IMR-90 (cell line): Measurements from ENCODE around the gene COX10. TPM values are rescaled to one million over a fixed set of nuclear protein-coding genes. Genes with fewer than 3 reads are reported as not detected.

Experiments used
- ATAC-seq: fragments of 200-7000 bp; cut with Tn5 transposase; 2 replicates; pipeline ENCODE4 v1.9.1; 2020; ENCODE audit warnings: low read depth, mild to moderate bottlenecking, moderate library complexity
- BruUV-seq: library from RNA; stranded (reverse); fragments of 400-500 nt; replicated peaks from 2 replicates; lab custom pipeline; 2021; lab: Mats Ljungman, UMichigan
- CTCF ChIA-PET: fragments of 300-600 bp; formaldehyde crosslinking; extraction: SDS; loops from one replicate; lab custom pipeline; 2021; ENCODE audit warnings: antibody characterized with exemption; lab: Yijun Ruan, JAX
- POLR2A ChIA-PET: fragments of 300-600 bp; sonication (Branson Sonifier 250); formaldehyde crosslinking; loops from one replicate; lab custom pipeline; 2022; ENCODE audit warnings: antibody characterized with exemption; ENCODE audit not compliant: unreplicated experiment; lab: Charles Lee
- DNase-seq: peaks from one replicate; pipeline ENCODE4 v3.0.0; 2013
- H2AFZ ChIP-seq: replicated peaks from 2 replicates; pipeline ENCODE3; 2013; ENCODE audit warnings: low read length, mild to moderate bottlenecking; ENCODE audit not compliant: poor library complexity
- H2AK5ac ChIP-seq: 2 replicates; pipeline ENCODE4 v1.6.1; 2013; ENCODE audit warnings: low read depth, low read length, inconsistent platforms
- H2AK9ac ChIP-seq: replicated peaks from 2 replicates; pipeline ENCODE3; 2013; ENCODE audit warnings: mild to moderate bottlenecking, low read depth, low read length, moderate library complexity; ENCODE audit not compliant: poor library complexity
- H2BK120ac ChIP-seq: 2 replicates; pipeline ENCODE4 v1.6.1; 2013; ENCODE audit warnings: low read depth, low read length, inconsistent platforms
- H2BK15ac ChIP-seq: 3 replicates; pipeline ENCODE4 v1.6.1; 2013; ENCODE audit warnings: low read depth, low read length, inconsistent platforms
- H2BK20ac ChIP-seq: 2 replicates; pipeline ENCODE4 v1.6.1; 2013; ENCODE audit warnings: low read depth, mild to moderate bottlenecking, inconsistent platforms, low read length, moderate library complexity
- H2BK5ac ChIP-seq: 2 replicates; pipeline ENCODE4 v1.6.1; 2013; ENCODE audit warnings: mild to moderate bottlenecking, low read depth, low read length, inconsistent platforms; ENCODE audit not compliant: poor library complexity, severe bottlenecking
- H3K14ac ChIP-seq: replicated peaks from 2 replicates; pipeline ENCODE4 v1.6.1; 2013; ENCODE audit warnings: low read depth, low read length, inconsistent platforms
- H3K18ac ChIP-seq: 2 replicates; pipeline ENCODE4 v1.6.1; 2013; ENCODE audit warnings: low read depth, low read length, control low read depth
- H3K23ac ChIP-seq: 2 replicates; pipeline ENCODE4 v1.6.1; 2013; ENCODE audit warnings: low read depth, low read length, inconsistent platforms
- H3K27ac ChIP-seq: 2 replicates; pipeline ENCODE4 v1.5.1; 2013; ENCODE audit warnings: mild to moderate bottlenecking, control low read depth, low read length; ENCODE audit not compliant: insufficient read depth
- H3K27me3 ChIP-seq: 2 replicates; pipeline ENCODE4 v1.6.1; 2013; ENCODE audit warnings: low read length; ENCODE audit not compliant: control insufficient read depth, insufficient read depth
- H3K36me3 ChIP-seq: 2 replicates; pipeline ENCODE4 v1.6.1; 2013; ENCODE audit warnings: low read length, mixed read lengths; ENCODE audit not compliant: control insufficient read depth, insufficient read depth
- H3K4ac ChIP-seq: 2 replicates; pipeline ENCODE4 v1.6.1; 2013; ENCODE audit warnings: low read depth, low read length, inconsistent platforms
- H3K4me1 ChIP-seq: 2 replicates; pipeline ENCODE4 v1.6.1; 2013; ENCODE audit warnings: low read length, mixed read lengths; ENCODE audit not compliant: control insufficient read depth, insufficient read depth
- H3K4me2 ChIP-seq: 2 replicates; pipeline ENCODE4 v1.6.1; 2013; ENCODE audit warnings: low read depth, mild to moderate bottlenecking, control low read depth, low read length, moderate library complexity
- H3K4me3 ChIP-seq: 2 replicates; pipeline ENCODE4 v1.5.1; 2013; ENCODE audit warnings: low read depth, mild to moderate bottlenecking, control low read depth, low read length, moderate library complexity; ENCODE audit not compliant: insufficient read depth
- H3K56ac ChIP-seq: 2 replicates; pipeline ENCODE4 v1.6.1; 2013; ENCODE audit warnings: low read length, inconsistent platforms; ENCODE audit not compliant: insufficient read depth; ENCODE audit errors: extremely low read depth
- H3K79me1 ChIP-seq, 2 experiments: 2 replicates each; pipeline ENCODE4 v1.6.1; 2013; ENCODE audit warnings: low read length in 2 of 2, inconsistent platforms in 1 of 2, low read depth in 1 of 2
- H3K9ac ChIP-seq: 2 replicates; pipeline ENCODE4 v1.6.1; 2013; ENCODE audit warnings: low read depth, low read length, control low read depth
- H3K9me1 ChIP-seq: 2 replicates; pipeline ENCODE4 v1.6.1; 2013; ENCODE audit warnings: low read length, inconsistent platforms; ENCODE audit not compliant: insufficient read depth
- H3K9me3 ChIP-seq: 2 replicates; pipeline ENCODE4 v1.6.1; 2013; ENCODE audit warnings: low read length; ENCODE audit not compliant: control insufficient read depth, insufficient read depth
- H4K20me1 ChIP-seq: 2 replicates; pipeline ENCODE4 v1.6.1; 2013; ENCODE audit warnings: low read length, inconsistent platforms; ENCODE audit not compliant: insufficient read depth
- H4K5ac ChIP-seq: 2 replicates; pipeline ENCODE4 v1.6.1; 2013; ENCODE audit warnings: mild to moderate bottlenecking, low read depth, low read length, control low read depth
- H4K8ac ChIP-seq, 2 experiments: 2 replicates each; pipeline ENCODE4 v1.6.1; 2013; ENCODE audit warnings: low read depth in 2 of 2, low read length in 2 of 2, control low read depth in 1 of 2, inconsistent platforms in 1 of 2
- H4K91ac ChIP-seq: 2 replicates; pipeline ENCODE4 v1.6.1; 2013; ENCODE audit warnings: low read depth, low read length, inconsistent platforms; ENCODE audit not compliant: insufficient read depth
- BHLHE40 ChIP-seq: fragments of 150-350 bp; IDR thresholded peaks from 2 replicates; pipeline ENCODE4 v1.6.1; 2016; ENCODE audit warnings: mild to moderate bottlenecking, low read depth, low read length
- CEBPB ChIP-seq: IDR thresholded peaks from 2 replicates; pipeline ENCODE4 v1.6.1; 2012; ENCODE audit warnings: low read depth, low read length, improper control_type of control experiment
- CHD1 ChIP-seq: IDR thresholded peaks from 2 replicates; pipeline ENCODE4 v1.6.1; 2012; ENCODE audit warnings: low read depth, low read length, improper control_type of control experiment
- CTCF ChIP-seq: conservative IDR thresholded peaks from 2 replicates; pipeline ENCODE4 v1.5.1; 2012; ENCODE audit warnings: mild to moderate bottlenecking, low read depth, low read length, improper control_type of control experiment
- FOS ChIP-seq: fragments of 150-350 bp; IDR thresholded peaks from 2 replicates; pipeline ENCODE4 v1.6.1; 2016; ENCODE audit warnings: low read depth, low read length
- MAFK ChIP-seq: IDR thresholded peaks from 2 replicates; pipeline ENCODE4 v1.6.1; 2012; ENCODE audit warnings: low read depth, low read length, improper control_type of control experiment
- MAZ ChIP-seq: IDR thresholded peaks from 2 replicates; pipeline ENCODE4 v1.6.1; 2012; ENCODE audit warnings: low read depth, mild to moderate bottlenecking, low read length, improper control_type of control experiment, moderate library complexity, borderline replicate concordance
- MXI1 ChIP-seq: IDR thresholded peaks from 2 replicates; pipeline ENCODE4 v1.6.1; 2012; ENCODE audit warnings: low read depth, mild to moderate bottlenecking, low read length, moderate library complexity, borderline replicate concordance
- NFE2L2 ChIP-seq: fragments of 150-350 bp; IDR thresholded peaks from 2 replicates; pipeline ENCODE4 v1.6.1; 2016; ENCODE audit warnings: low read depth, mild to moderate bottlenecking, low read length
- POLR2A ChIP-seq: IDR thresholded peaks from 2 replicates; pipeline ENCODE4 v1.6.1; 2012; ENCODE audit warnings: mild to moderate bottlenecking, low read depth, low read length
- RAD21 ChIP-seq: IDR thresholded peaks from 2 replicates; pipeline ENCODE4 v1.6.1; 2012; ENCODE audit warnings: low read length, improper control_type of control experiment
- RCOR1 ChIP-seq: IDR thresholded peaks from 2 replicates; pipeline ENCODE4 v1.6.1; 2012; ENCODE audit warnings: mild to moderate bottlenecking, low read length, improper control_type of control experiment; ENCODE audit not compliant: insufficient replicate concordance
- RFX5 ChIP-seq: IDR thresholded peaks from 2 replicates; pipeline ENCODE4 v1.8.0; 2012; ENCODE audit warnings: low read depth, mild to moderate bottlenecking, low read length, moderate library complexity
- USF2 ChIP-seq: fragments of 150-350 bp; IDR thresholded peaks from 2 replicates; pipeline ENCODE4 v1.6.1; 2017; ENCODE audit warnings: mild to moderate bottlenecking, antibody characterized with exemption, low read length, low read depth
- WGBS, 2 experiments: methylation state at CpG; one replicate each; pipeline versions ENCODE4 v1.1.5 to v1.1.7; 2013; ENCODE audit warnings: missing lambda C conversion rate in 2 of 2; ENCODE audit not compliant: insufficient read length in 1 of 2; ENCODE audit errors: extremely low coverage in 2 of 2; 5-methylcytosine and 5-hydroxymethylcytosine counted together
- dilution Hi-C: fragments of 300-500 bp; cut with HindIII; formaldehyde crosslinking; loops from one replicate; pipeline ENCODE4 v1.14.3; 2018; ENCODE audit warnings: low sequenced_read_pairs; ENCODE audit not compliant: unreplicated experiment
- in situ Hi-C: fragments of 300-500 bp; cut with MboI; formaldehyde crosslinking; loops from 3 replicates; pipeline ENCODE4 v1.14.3; 2019; ENCODE audit warnings: low sequenced_read_pairs, inconsistent platforms, mixed read lengths
- intact Hi-C: fragments of 100-400 bp; cut with micrococcal nuclease; formaldehyde crosslinking; loops from 2 replicates; pipeline ENCODE4 v1.10.0; 2022
- polyA plus RNA-seq, 3 experiments: library from polyadenylated mRNA; depleted of rRNA; stranded (reverse); fragments of >200 nt; gene quantifications; 2 replicates each; pipeline ENCODE4 v1.2.3, GENCODE V29; 2012; ENCODE audit warnings: low replicate concordance in 1 of 3
- total RNA-seq: library from RNA; depleted of rRNA; stranded (reverse); fragments of >200 nt; gene quantifications from 2 replicates; pipeline ENCODE4 v1.2.3, GENCODE V29; 2012

COX10 gene
- total and polyA plus RNA-seq, 2 of the 4 experiments (the other 2 are of a cell fraction), result 15.4 to 16.1 TPM

DNA sequence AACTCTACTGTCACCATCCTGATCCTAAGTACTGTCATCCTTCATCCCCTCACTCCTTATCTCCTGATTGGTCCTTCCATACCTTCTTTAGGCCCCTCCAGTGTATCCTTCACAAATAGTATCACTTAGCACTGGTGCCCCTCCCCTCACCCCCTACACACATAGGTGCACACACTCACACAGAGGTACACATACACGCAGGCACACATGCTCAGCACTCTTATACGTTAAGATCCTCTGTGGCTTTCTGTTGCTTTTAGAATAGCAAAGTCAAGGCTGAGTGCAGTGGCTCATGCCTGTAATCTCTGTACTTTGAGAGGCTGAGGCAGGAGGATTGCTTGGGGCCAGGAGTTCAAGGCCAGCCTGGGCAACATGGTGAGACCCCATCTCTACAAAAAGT, 135.2 kb downstream of the COX10 start:
- Histone ChIP-seq H3K36me3 (peaks cover 4% of the 10 kb centered on the region), H3K27me3 (no peaks in the 10 kb centered on the region), H3K79me1 (no peaks in the 10 kb centered on the region; a peak in 1 of 4 replicates), H3K14ac (no peak overlapping the region), H2BK20ac (no peak overlapping the region), H4K5ac (no peak overlapping the region), H4K91ac (no peak overlapping the region), H2BK15ac (no peak overlapping the region), H3K18ac (no peak overlapping the region), H3K4me1 (no peaks in the 10 kb centered on the region), H4K20me1 (no peaks in the 10 kb centered on the region), H3K23ac (no peak overlapping the region), H3K9ac (no peak overlapping the region), H3K27ac (no peak overlapping the region), H4K8ac (no peak overlapping the region), H2AFZ (no peak overlapping the region), H3K4me3 (no peak overlapping the region), H3K4ac (no peak overlapping the region), H2AK9ac (no peak overlapping the region), H3K4me2 (no peak overlapping the region), H2BK5ac (no peak overlapping the region), H2AK5ac (no peak overlapping the region), H3K9me1 (peaks cover 8% of the 10 kb centered on the region; the same call in 1 of the 2 replicates), H2BK120ac (no peak overlapping the region), H3K56ac (no peak overlapping the region), H3K9me3 (no peaks in the 10 kb centered on the region)
- WGBS, 2 experiments, result no CpG with 5 or more reads among the region's 2 CpGs
- TF ChIP-seq MXI1 (no peak), CTCF (no peak), CHD1 (no peak), CEBPB (no peak), NFE2L2 (no peak), MAZ (no peak), FOS (no peak), RCOR1 (no peak), BHLHE40 (no peak), POLR2A (no peak), USF2 (no peak), MAFK (no peak), RAD21 (no peak), RFX5 (no peak)
- BruUV-seq, result no TSS peak
- ATAC-seq (no peak), DNase-seq (no peak)
- ChIA-PET CTCF (interaction anchor here (0.7 kb wide), 1 partner anchor 164 kb away, joined by 3 read pairs; no protein-coding TSS in a partner anchor), POLR2A (no interaction called here)
- dilution Hi-C loops (no loop called here), in situ Hi-C loops (no loop called here), intact Hi-C loops (loop anchor here (5.0 kb wide), 1 partner anchor 602 kb away; the partner anchor contains the start of gene HS3ST3A1)
